VCaP (cell line): ENCODE results near the gene CD33.

Experiments
- H3K27ac ChIP-seq: fragments of 450-650 bp; 2 replicates; pipeline ENCODE4 v1.5.1; 2017
- TF ChIP-seq, protein P1 (sequence below): fragments of 450-650 bp; conservative IDR thresholded peaks from 2 replicates; pipeline ENCODE4 v1.5.1; 2017; ENCODE audit warnings: mild to moderate bottlenecking, moderate library complexity

Gene CD33

DNA sequence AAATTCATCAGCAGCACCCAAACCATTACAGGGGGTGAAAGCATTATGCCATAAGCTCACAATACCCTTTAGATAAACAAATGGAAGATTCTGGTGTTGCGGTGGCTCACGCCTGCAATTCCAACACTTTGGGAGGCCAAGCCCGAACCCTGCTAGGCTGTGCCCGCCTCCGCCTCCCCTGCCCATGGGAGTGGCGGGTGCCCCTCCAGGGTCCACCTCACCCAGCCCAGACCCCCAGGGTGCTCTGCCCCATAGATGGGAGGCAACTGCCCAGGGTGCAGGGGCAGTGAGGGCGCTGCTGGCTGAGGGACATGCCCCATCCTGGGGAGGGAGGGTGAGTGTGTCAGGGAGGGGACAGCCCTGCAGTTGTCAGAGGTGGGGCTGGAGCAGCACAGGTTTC, 16.0 kb downstream of the CD33 start:
- H3K27ac ChIP-seq: no peak overlapping the region
- TF ChIP-seq, protein P1, sequence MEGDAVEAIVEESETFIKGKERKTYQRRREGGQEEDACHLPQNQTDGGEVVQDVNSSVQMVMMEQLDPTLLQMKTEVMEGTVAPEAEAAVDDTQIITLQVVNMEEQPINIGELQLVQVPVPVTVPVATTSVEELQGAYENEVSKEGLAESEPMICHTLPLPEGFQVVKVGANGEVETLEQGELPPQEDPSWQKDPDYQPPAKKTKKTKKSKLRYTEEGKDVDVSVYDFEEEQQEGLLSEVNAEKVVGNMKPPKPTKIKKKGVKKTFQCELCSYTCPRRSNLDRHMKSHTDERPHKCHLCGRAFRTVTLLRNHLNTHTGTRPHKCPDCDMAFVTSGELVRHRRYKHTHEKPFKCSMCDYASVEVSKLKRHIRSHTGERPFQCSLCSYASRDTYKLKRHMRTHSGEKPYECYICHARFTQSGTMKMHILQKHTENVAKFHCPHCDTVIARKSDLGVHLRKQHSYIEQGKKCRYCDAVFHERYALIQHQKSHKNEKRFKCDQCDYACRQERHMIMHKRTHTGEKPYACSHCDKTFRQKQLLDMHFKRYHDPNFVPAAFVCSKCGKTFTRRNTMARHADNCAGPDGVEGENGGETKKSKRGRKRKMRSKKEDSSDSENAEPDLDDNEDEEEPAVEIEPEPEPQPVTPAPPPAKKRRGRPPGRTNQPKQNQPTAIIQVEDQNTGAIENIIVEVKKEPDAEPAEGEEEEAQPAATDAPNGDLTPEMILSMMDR: no peak

DNA sequence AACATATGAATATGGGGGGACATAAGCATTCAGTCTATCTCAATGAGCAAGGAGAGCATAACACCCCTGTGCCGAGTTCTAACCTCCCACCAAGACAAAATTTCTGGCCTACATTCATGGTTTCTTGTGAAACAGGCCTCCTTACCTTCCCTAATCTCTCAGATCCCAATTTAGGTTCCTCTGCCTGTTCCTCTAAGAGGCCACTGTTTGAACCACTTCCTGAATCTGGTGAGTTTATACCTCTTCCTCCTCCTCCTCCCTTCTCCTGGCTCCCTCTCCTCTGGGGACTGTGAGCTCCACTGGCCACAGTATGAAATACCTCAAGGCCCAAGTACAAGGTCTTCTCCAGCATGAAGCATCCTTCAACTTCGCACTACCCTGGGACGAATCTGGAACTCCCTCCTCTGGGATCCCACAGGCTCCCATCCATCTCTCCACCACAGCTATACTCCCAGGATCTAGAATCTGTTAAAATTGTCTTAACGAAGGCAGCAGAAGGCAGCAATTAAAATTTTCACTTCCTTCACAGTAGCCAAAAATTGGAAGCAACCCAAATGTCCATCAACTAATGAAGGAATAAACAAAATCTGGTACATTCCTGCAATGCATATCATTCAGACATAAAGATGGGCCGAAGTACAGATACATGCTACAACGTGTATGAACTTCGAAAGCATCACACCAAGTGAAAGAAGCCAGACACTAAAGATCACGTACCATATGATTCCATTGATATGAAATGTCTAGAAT, 18.2 kb downstream of the CD33 start:
- H3K27ac ChIP-seq: no peak overlapping the region
- TF ChIP-seq, protein P1: no peak

DNA sequence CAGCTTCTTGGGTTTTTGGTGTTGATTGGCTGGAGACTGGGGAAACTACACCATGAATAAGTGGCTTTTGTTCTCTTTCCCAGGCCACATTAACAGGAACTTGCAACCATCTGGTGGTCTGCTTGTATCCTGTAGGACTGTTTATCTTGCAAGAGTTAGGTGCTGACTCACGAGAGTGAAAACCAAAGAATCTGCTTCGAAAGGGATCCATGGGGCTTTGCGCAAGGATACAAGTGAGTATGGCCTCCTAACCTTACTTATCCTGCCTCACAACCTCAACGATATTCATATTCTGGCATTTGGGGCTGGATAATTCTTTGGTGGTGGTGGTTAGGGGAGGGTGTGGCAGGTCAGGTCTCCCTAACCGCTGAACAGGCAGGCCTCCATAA, 21.3 kb downstream of the CD33 start:
- TF ChIP-seq, protein P1: no peak
- H3K27ac ChIP-seq: no peak overlapping the region

- TF ChIP-seq, protein P1: no peak
- no peak overlapping the region for H3K27ac ChIP-seq
Measured at GRCh38 chr19:51247972-51248590, 23.2 kb downstream of the CD33 start.

DNA sequence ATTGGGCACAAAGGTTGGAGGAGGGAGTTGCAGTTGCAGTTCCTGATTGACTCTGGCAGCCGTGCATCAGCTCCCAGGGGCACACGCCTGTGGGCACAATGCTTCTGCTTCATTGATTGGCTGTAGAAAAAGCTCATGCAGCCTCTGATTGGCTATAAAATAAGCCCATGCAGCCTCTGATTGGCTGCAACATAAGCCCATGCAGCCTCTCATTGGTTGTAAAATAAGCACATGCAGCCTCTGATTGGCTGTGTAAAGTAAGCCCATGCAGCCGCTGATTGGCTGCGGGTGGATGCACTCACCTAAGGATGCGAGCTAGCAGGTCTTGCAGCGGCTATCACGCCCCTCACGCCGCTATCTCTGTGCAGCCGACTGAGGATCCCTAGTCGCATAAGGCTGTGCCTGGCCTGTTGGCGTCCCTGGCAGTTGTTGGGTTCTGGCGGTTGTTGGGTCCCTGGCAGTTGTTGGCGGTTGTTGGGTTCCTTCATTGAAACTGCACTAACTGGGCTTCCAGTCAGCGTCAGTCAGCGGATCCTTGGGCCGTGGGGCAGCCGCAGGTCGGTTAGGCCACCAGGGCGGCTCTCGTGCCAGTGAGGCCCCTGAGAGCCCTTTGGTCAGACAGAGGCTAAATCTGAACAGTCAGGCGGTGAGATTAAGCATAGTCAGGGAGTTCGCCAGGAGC, 26.0 kb downstream of the CD33 start, which contains the start of gene SIGLECL1:
SIGLECL1 (plus strand) TSS at position 295 of the 682 bp plus-strand sequence. CDS start 12,993 bp downstream, outside the sequence.
- TF ChIP-seq, protein P1: no peak
- no peak within 1 kb of the TSS for H3K27ac ChIP-seq

DNA sequence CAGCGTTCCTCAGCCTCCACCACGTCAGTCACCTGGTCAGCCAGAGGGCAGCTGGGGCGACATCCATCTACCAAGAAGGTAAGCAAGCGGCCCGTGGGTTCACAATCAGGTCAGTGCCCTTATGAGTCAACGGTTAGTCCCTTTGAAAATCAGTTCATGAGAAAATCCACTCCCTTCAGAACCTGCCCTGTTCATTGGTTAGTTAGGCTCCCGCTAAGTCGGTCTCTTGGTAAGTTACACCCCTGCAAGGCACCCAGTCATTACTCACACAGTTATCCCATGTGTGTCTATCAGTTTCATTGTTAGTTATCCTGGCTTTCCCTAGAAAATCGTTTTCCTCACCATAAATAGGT, 26.6 kb downstream of the CD33 start:
- TF ChIP-seq, protein P1: no peak
- H3K27ac ChIP-seq: no peak overlapping the region

- TF ChIP-seq, protein P1: no peak
- no peak overlapping the region for H3K27ac ChIP-seq
Measured at GRCh38 chr19:51252306-51253079, 27.6 kb downstream of the CD33 start.
